Karpas-422 (cell line): Measurements from ENCODE around the gene NME3. TPM values are rescaled to one million over a fixed set of nuclear protein-coding genes. Genes with fewer than 3 reads are reported as not detected.
A peak's percentile ranks its signal among the peaks of the same experiment; 100 is the strongest.

Experiments
- DNase-seq: peaks from one replicate; pipeline ENCODE4 v3.0.0-alpha.2; 2015
- H2AFZ ChIP-seq: fragments of 200-600 bp; sonication (generic); 2 replicates; pipeline ENCODE4 v1.6.1; 2014; ENCODE audit warnings: antibody characterized with exemption, low read length, mixed read lengths
- H3K27ac ChIP-seq: fragments of 200-600 bp; sonication (generic); 2 replicates; pipeline ENCODE4 v1.5.1; 2014; ENCODE audit warnings: mild to moderate bottlenecking, low read length, moderate library complexity
- H3K27me3 ChIP-seq: fragments of 200-600 bp; sonication (generic); 2 replicates; pipeline ENCODE4 v1.6.1; 2014; ENCODE audit warnings: low read length, mixed read lengths
- H3K36me3 ChIP-seq: fragments of 200-600 bp; sonication (generic); 2 replicates; pipeline ENCODE4 v1.6.1; 2014; ENCODE audit warnings: low read length, mixed read lengths; ENCODE audit not compliant: insufficient read depth
- H3K4me1 ChIP-seq: fragments of 200-600 bp; sonication (generic); 2 replicates; pipeline ENCODE4 v1.6.1; 2014; ENCODE audit warnings: mild to moderate bottlenecking, low read length, mixed read lengths
- H3K4me2 ChIP-seq: fragments of 200-600 bp; sonication (generic); 2 replicates; pipeline ENCODE4 v1.6.1; 2014; ENCODE audit warnings: low read length, low read depth, mild to moderate bottlenecking; ENCODE audit not compliant: poor library complexity, severe bottlenecking
- H3K4me3 ChIP-seq: fragments of 200-600 bp; sonication (generic); 2 replicates; pipeline ENCODE4 v1.5.1; 2014; ENCODE audit warnings: mild to moderate bottlenecking, antibody characterized with exemption, low read length, mixed read lengths
- H3K79me2 ChIP-seq: fragments of 200-600 bp; sonication (generic); 2 replicates; pipeline ENCODE4 v1.6.1; 2014; ENCODE audit warnings: mild to moderate bottlenecking, low read length, mixed read lengths
- H3K9ac ChIP-seq: fragments of 200-600 bp; sonication (generic); 2 replicates; pipeline ENCODE4 v1.6.0; 2014; ENCODE audit warnings: low read length
- H3K9me2 ChIP-seq: fragments of 200-600 bp; sonication (generic), shearing (Covaris generic); replicated peaks from 2 replicates; pipeline ENCODE4 v1.6.0; 2014; ENCODE audit warnings: mild to moderate bottlenecking, low read length, moderate library complexity; ENCODE audit not compliant: insufficient read depth
- H3K9me3 ChIP-seq: fragments of 300-700, 200-600 bp; sonication (generic); 2 replicates; pipeline ENCODE4 v1.6.1; 2014; ENCODE audit warnings: low read length, mixed read lengths
- H4K20me1 ChIP-seq: fragments of 200-600 bp; sonication (generic); 2 replicates; pipeline ENCODE4 v1.6.1; 2014; ENCODE audit warnings: mild to moderate bottlenecking, antibody characterized with exemption, low read length, low read depth; ENCODE audit not compliant: insufficient read depth
- total RNA-seq: library from RNA; depleted of rRNA; stranded (reverse); fragments of >200 nt; shearing (Covaris generic); gene quantifications from 2 replicates; pipeline ENCODE4 v1.2.3, GENCODE V29; 2014; ENCODE audit warnings: low replicate concordance

The NME3 gene
- total RNA-seq, 1 experiment from 2014 or later = 35.9 TPM

DNA sequence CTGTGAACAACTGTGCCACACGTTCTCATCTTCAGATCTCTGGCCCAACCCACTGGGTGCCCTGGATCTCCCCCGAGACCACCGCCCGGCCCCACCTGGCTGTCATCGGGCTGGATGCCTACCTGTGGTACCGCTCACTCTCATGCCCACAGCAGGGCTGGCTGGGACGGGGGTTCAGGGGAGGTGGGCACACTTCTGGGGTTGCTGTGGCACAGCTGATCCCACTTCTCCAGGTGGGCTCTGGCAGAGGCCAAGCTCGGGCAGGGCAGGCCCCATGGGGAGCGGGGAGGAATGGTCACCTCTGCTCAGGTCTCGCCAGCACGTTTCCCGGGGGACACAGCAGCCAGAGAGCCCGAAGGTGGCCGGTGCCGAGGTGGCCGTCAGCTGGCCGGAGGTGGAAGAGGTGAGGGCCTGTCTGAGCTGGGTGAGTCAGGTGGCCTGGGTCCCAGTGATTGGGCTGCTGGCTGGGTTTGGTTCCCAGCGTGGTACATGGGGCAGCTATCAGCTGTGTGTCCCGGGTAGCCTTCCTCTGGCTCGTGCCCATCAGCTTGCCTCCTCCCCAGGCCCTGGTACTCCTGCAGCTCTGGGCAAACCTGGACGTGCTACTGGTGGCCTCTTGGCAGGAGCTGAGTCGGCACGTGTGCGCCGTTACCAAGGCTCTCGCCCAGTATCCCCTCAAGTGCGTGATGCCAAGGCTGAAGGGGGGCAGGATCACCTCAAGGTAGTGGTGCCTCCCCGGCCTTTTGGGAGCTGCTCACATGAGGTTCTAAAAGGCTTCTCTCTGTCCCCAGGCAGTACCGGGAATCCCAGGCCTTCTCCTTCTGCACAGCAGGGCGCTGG lies 3.9 kb upstream of the NME3 start:
- no peak overlapping the region for H3K27ac ChIP-seq
- H3K9ac ChIP-seq = peak overlapping the region; percentile 93
- no peaks in the 10 kb centered on the region for H3K9me3 ChIP-seq
- H3K4me3 ChIP-seq = no peak overlapping the region; the same call in 1 of the 2 replicates
- peaks cover 46% of the 10 kb centered on the region for H3K79me2 ChIP-seq
- H3K4me2 ChIP-seq = peak overlapping the region; percentile 97
- H3K36me3 ChIP-seq = peaks cover 2% of the 10 kb centered on the region
- peaks cover 19% of the 10 kb centered on the region for H3K4me1 ChIP-seq
- no peak for DNase-seq
- peaks cover 21% of the 10 kb centered on the region for H4K20me1 ChIP-seq
- H3K27me3 ChIP-seq = no peaks in the 10 kb centered on the region
- H2AFZ ChIP-seq = no peak overlapping the region
- H3K9me2 ChIP-seq = no peaks in the 10 kb centered on the region

- no peaks in the 10 kb centered on the region for H3K9me2 ChIP-seq
- H2AFZ ChIP-seq = no peak overlapping the region
- H3K79me2 ChIP-seq = peaks cover 49% of the 10 kb centered on the region
- H3K4me1 ChIP-seq = peaks cover 27% of the 10 kb centered on the region
- peaks cover 2% of the 10 kb centered on the region for H3K36me3 ChIP-seq
- no peak overlapping the region for H3K27ac ChIP-seq
- no peaks in the 10 kb centered on the region for H3K27me3 ChIP-seq
- no peaks in the 10 kb centered on the region for H3K9me3 ChIP-seq
- H4K20me1 ChIP-seq = peaks cover 22% of the 10 kb centered on the region
- peak overlapping the region; percentile 97 for H3K4me2 ChIP-seq
- peak overlapping the region; percentile 93 for H3K9ac ChIP-seq
- peak overlapping the region; percentile 86 for H3K4me3 ChIP-seq
- no peak for DNase-seq
Measured at GRCh38 chr16:1774448-1774780, 3.1 kb upstream of the NME3 start.

- Histone ChIP-seq H3K36me3 (peaks cover 2% of the 10 kb centered on the region), H3K4me2 (peak overlapping the region; percentile 97), H3K4me1 (peaks cover 29% of the 10 kb centered on the region), H4K20me1 (peaks cover 17% of the 10 kb centered on the region), H2AFZ (peak overlapping the region; percentile 43; the same call in 1 of the 2 replicates), H3K27me3 (no peaks in the 10 kb centered on the region), H3K27ac (peak overlapping the region; percentile 77), H3K9me3 (no peaks in the 10 kb centered on the region), H3K79me2 (peaks cover 49% of the 10 kb centered on the region), H3K9me2 (no peaks in the 10 kb centered on the region), H3K9ac (peak overlapping the region; percentile 93), H3K4me3 (peak overlapping the region; percentile 86)
- peak; percentile 68 for DNase-seq
Measured at GRCh38 chr16:1773703-1774447, 2.5 kb upstream of the NME3 start.

- H3K9me3 ChIP-seq = no peaks in the 10 kb centered on the region
- H3K36me3 ChIP-seq = peaks cover 2% of the 10 kb centered on the region
- peak within 1 kb of the TSS; percentile 97 for H3K4me2 ChIP-seq
- peak within 1 kb of the TSS; percentile 93 for H3K9ac ChIP-seq
- peaks cover 49% of the 10 kb centered on the region for H3K79me2 ChIP-seq
- H3K4me1 ChIP-seq = peaks cover 29% of the 10 kb centered on the region
- peak within 1 kb of the TSS; percentile 43; the same call in 1 of the 2 replicates for H2AFZ ChIP-seq
- peak within 1 kb of the TSS; percentile 86 for H3K4me3 ChIP-seq
- H4K20me1 ChIP-seq = peaks cover 17% of the 10 kb centered on the region
- H3K27ac ChIP-seq = peak within 1 kb of the TSS; percentile 77
- DNase-seq = peak; percentile 96
- no peaks in the 10 kb centered on the region for H3K27me3 ChIP-seq
- no peaks in the 10 kb centered on the region for H3K9me2 ChIP-seq
Measured at GRCh38 chr16:1772908-1773702, 1.8 kb upstream of the NME3 start, which contains the start of gene MRPS34. Gene MRPS34 (minus strand): TSS chr16:1773134. CDS start chr16:1773119, 15 bp downstream.

DNA sequence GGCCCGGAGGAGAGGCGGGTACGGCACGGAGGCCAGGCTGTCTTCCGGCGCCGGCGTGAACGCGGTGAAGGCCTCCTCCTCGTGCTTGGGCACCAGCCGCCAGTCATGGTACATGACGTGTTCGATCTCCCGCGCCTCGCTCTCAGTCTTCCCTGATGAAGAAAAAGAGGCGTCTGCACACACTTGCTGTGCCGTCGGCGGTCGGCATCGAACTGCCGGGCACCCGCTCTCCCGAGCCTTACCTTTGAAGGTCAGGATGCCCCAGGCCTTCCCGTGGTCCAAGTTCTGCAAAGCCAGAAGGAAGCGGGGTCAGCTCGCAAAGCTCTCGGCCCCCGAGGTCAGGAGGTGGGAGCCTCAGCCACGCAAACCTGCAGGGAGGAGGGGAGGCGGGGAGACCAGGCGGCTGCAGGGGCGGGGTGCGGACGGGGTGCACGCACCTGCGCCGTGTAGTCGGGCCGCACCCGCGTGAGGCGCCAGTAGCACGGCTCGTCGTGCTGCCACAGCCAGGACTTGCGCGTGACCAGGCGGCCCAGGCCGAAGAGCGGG lies 1.1 kb upstream of the NME3 start, which contains the start of gene EME2:
EME2 (plus strand) TSS at position 449 of the 546 bp plus-strand sequence. CDS start 418 bp downstream, outside the sequence.
- Histone ChIP-seq H4K20me1 (peaks cover 17% of the 10 kb centered on the region), H3K9me3 (no peaks in the 10 kb centered on the region), H3K4me3 (peak within 1 kb of the TSS; percentile 86), H3K27me3 (no peaks in the 10 kb centered on the region), H3K4me2 (peak within 1 kb of the TSS; percentile 97), H3K9me2 (no peaks in the 10 kb centered on the region), H3K36me3 (peaks cover 2% of the 10 kb centered on the region), H3K79me2 (peaks cover 49% of the 10 kb centered on the region), H2AFZ (peak within 1 kb of the TSS; percentile 43; the same call in 1 of the 2 replicates), H3K9ac (peak within 1 kb of the TSS; percentile 93), H3K4me1 (peaks cover 29% of the 10 kb centered on the region), H3K27ac (peak within 1 kb of the TSS; percentile 77)
- DNase-seq = peak; percentile 79

DNA sequence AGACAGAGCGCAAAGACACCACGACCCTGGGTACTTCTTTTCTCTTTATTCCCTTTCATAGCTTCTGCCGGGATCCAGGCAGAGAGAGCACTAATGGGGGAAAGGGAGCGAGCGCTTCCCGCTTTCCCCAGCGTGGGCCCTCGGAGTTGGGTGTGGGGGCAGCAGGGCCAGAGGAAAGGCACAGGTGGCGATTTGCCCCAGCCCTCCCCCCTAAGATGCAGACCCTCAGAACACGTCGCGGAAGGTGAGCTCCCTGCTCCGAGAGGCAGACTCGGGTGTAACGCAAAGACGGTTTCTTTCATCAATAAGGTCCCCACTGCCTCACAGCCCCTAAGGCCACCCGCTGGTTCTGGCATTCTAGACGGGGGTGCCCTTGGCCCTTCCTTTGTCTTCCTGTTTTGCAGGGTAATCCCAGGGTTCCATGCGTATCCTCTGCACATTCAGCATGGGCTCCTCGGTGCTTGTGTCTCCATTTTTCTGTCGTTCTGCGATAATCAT lies 570 bp upstream of the NME3 start:
- Histone ChIP-seq H3K36me3 (peaks cover 2% of the 10 kb centered on the region), H4K20me1 (peaks cover 17% of the 10 kb centered on the region), H3K9me3 (no peaks in the 10 kb centered on the region), H3K79me2 (peaks cover 49% of the 10 kb centered on the region), H3K4me1 (peaks cover 29% of the 10 kb centered on the region), H3K9ac (peak overlapping the region; percentile 93), H3K4me3 (peak overlapping the region; percentile 86), H2AFZ (no peak overlapping the region), H3K9me2 (no peaks in the 10 kb centered on the region), H3K27me3 (no peaks in the 10 kb centered on the region), H3K4me2 (peak overlapping the region; percentile 97), H3K27ac (peak overlapping the region; percentile 68)
- DNase-seq = no peak

DNA sequence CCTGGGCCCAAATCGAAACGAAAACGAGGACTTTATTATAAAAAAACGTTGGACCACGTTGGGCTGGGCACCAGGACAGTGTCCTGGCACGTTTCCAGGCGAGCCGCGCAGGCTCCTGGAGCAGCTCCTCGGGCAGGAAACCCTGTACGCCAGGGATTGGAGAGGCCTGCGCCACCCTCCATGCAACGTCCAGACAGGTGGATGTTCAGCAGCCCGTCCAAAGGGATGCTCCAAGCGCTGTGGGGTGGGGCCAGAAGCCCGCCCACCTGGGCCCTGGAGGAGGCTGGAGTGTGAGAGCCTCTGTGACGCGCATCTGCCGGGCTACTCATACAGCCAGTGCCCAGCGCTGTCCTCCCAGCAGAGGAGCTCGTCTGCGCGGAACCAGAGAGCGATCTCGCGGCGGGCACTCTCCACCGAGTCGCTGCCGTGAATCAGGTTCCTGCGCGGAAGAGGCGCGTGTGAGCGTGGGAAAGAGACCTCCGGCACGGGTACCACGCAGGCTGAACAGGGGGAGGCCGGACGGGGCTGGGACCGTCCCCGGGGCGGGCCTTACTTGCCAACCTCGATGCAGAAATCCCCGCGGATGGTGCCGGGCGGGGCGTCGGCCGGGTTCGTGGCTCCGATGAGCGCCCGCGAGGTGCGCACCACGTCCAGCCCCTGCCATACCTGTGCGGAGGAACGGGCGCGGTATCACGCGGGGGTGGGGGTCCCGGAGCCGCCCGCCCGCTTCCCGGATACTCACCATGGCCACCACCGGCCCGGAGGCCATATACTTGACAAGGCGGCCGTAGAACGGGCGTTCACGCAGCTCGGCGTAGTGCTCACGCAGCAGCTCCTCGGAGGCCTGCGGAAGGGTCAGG lies 785 bp downstream of the NME3 start:
- Histone ChIP-seq H3K27ac (peak overlapping the region; percentile 68), H3K4me3 (peak overlapping the region; percentile 86), H4K20me1 (peaks cover 17% of the 10 kb centered on the region), H3K4me2 (peak overlapping the region; percentile 97), H3K9ac (peak overlapping the region; percentile 93), H3K9me3 (no peaks in the 10 kb centered on the region), H2AFZ (no peak overlapping the region), H3K4me1 (peaks cover 29% of the 10 kb centered on the region), H3K79me2 (peaks cover 49% of the 10 kb centered on the region), H3K9me2 (no peaks in the 10 kb centered on the region), H3K36me3 (peaks cover 1% of the 10 kb centered on the region), H3K27me3 (no peaks in the 10 kb centered on the region)
- peak; percentile 77 for DNase-seq
